ENCODE data around the gene RHOA.
"Not testable (repeated sequence)": the region's sequence is repeated elsewhere in the genome, so short reads cannot be mapped to it uniquely, and the experiment has no call there.

RHOA gene

GRCh38 chr3:49412632-49413337, 1.0 kb upstream of the RHOA start:
- no peak for DNase-seq

GRCh38 chr3:49411535-49411967, 225 bp downstream of the RHOA start:
- peak in 28 of 56 donors; percentile 3 to 80 (median 58) for DNase-seq

GRCh38 chr3:49410846-49411534, 786 bp downstream of the RHOA start:
- DNase-seq, result no peak

GRCh38 chr3:49410066-49410845, 1.5 kb downstream of the RHOA start:
- DNase-seq, result no peak

- no peak for DNase-seq
Observed at GRCh38 chr3:49406571-49407565, 4.9 kb downstream of the RHOA start.

GRCh38 chr3:49405570-49405969, 6.2 kb downstream of the RHOA start:
- DNase-seq, result not testable (repeated sequence)

- no peak for DNase-seq
Observed at GRCh38 chr3:49403891-49404290, 7.9 kb downstream of the RHOA start.

- DNase-seq, result no peak
Observed at GRCh38 chr3:49401766-49402165, 10.0 kb downstream of the RHOA start.

- DNase-seq, result no peak
Observed at GRCh38 chr3:49399461-49399860, 12.3 kb downstream of the RHOA start.

- DNase-seq, result peak in 2 of 56 donors; percentile 2 to 14
Observed at GRCh38 chr3:49397470-49397869, 14.3 kb downstream of the RHOA start.

- not testable (repeated sequence) for DNase-seq
Observed at GRCh38 chr3:49391310-49391709, 20.5 kb downstream of the RHOA start.

- DNase-seq, result no peak
Observed at GRCh38 chr3:49389297-49389696, 22.5 kb downstream of the RHOA start.

GRCh38 chr3:49388289-49388820, 23.4 kb downstream of the RHOA start:
- no peak for DNase-seq

GRCh38 chr3:49387721-49388120, 24.1 kb downstream of the RHOA start:
- DNase-seq, result no peak

GRCh38 chr3:49386056-49386756, 25.6 kb downstream of the RHOA start:
- no peak for DNase-seq

- DNase-seq, result no peak
Observed at GRCh38 chr3:49385617-49386016, 26.2 kb downstream of the RHOA start.

- DNase-seq, result no peak
Observed at GRCh38 chr3:49383387-49383786, 28.4 kb downstream of the RHOA start.

- no peak for DNase-seq
Observed at GRCh38 chr3:49378249-49378895, 33.4 kb downstream of the RHOA start.

- DNase-seq, result no peak
Observed at GRCh38 chr3:49377483-49377882, 34.3 kb downstream of the RHOA start.
